ENCODE measurements around the gene YY2.

DNA sequence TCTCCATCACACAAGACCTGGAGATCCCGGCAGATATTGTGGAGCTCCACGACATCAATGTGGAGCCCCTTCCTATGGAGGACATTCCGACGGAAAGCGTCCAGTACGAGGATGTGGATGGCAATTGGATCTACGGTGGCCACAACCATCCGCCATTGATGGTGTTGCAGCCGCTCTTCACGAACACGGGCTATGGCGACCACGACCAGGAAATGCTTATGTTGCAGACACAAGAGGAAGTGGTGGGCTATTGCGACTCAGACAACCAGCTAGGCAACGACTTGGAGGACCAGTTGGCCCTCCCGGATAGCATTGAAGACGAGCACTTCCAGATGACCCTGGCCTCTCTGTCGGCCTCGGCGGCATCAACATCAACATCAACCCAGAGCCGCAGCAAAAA is 717 bp downstream of the YY2 start:
- no peak for TF ChIP-seq CTCF (IDR thresholded peaks at IDR 0.05)
- TF ChIP-seq POLR2A (IDR thresholded peaks at IDR 0.05) = no peak

All from suprapubic skin (tissue), 3 donors.